GM19468 (cell line): ENCODE data around the gene BHLHE40.
A peak's percentile ranks its signal among the peaks of the same experiment; 100 is the strongest.

Source experiments
- ATAC-seq: cut with Tn5 transposase; IDR thresholded peaks from one replicate; pipeline ENCODE4 v1.9.1; 2021; ENCODE audit warnings: mild to moderate bottlenecking, moderate library complexity, moderate number of reproducible peaks; ENCODE audit not compliant: unreplicated experiment; ENCODE audit errors: extremely low read depth

The BHLHE40 gene

GRCh38 chr3:4982773-4983738, 3.8 kb downstream of the BHLHE40 start:
- no peak for ATAC-seq

GRCh38 chr3:4983739-4984510, 4.7 kb downstream of the BHLHE40 start:
- ATAC-seq, result peak; percentile 78

GRCh38 chr3:4984511-4984864, 5.3 kb downstream of the BHLHE40 start:
- no peak for ATAC-seq

GRCh38 chr3:4985330-4986174, 6.3 kb downstream of the BHLHE40 start:
- no peak for ATAC-seq

- no peak for ATAC-seq
Observed at GRCh38 chr3:4986175-4986781, 7.0 kb downstream of the BHLHE40 start.

- no peak for ATAC-seq
Observed at GRCh38 chr3:4986782-4987537, 7.7 kb downstream of the BHLHE40 start.

GRCh38 chr3:4987538-4988296, 8.5 kb downstream of the BHLHE40 start:
- no peak for ATAC-seq

- no peak for ATAC-seq
Observed at GRCh38 chr3:4988983-4989834, 10.0 kb downstream of the BHLHE40 start.

- ATAC-seq, result no peak
Observed at GRCh38 chr3:4990069-4990468, 10.8 kb downstream of the BHLHE40 start.

GRCh38 chr3:4992118-4992517, 12.9 kb downstream of the BHLHE40 start:
- ATAC-seq, result no peak

GRCh38 chr3:4993276-4994143, 14.3 kb downstream of the BHLHE40 start:
- no peak for ATAC-seq

- no peak for ATAC-seq
Observed at GRCh38 chr3:4994144-4994730, 15.0 kb downstream of the BHLHE40 start.

GRCh38 chr3:4994823-4995499, 15.7 kb downstream of the BHLHE40 start:
- ATAC-seq, result no peak

- no peak for ATAC-seq
Observed at GRCh38 chr3:4995500-4996053, 16.3 kb downstream of the BHLHE40 start.

- no peak for ATAC-seq
Observed at GRCh38 chr3:4996223-4996765, 17.1 kb downstream of the BHLHE40 start.
